Activated T-cell treated with anti-CD3 and anti-CD28 coated beads, Interleukin-2, amount 50 U/mL, for 4 hours (primary cell): Measurements from ENCODE around the gene RAD23B. TPM values are rescaled to one million over a fixed set of nuclear protein-coding genes. Genes with fewer than 3 reads are reported as not detected.

Source experiments
- ATAC-seq, 2 donors: fragments of 200-7000 bp; cut with Tn5 transposase; one replicate each; pipeline ENCODE4 v1.10.0; 2021
- DNase-seq: peaks from one replicate; pipeline ENCODE4 v3.0.0-alpha.2; 2020
- H3K27me3 Mint-ChIP-seq: one replicate; pipeline ENCODE4 v1.8.0; 2021; ENCODE audit warnings: low read depth, mixed read lengths
- H3K36me3 Mint-ChIP-seq: one replicate; pipeline ENCODE4 v1.8.0; 2022; ENCODE audit warnings: mixed read lengths; ENCODE audit not compliant: insufficient read depth
- H3K4me1 Mint-ChIP-seq: one replicate; pipeline ENCODE4 v1.8.0; 2021; ENCODE audit warnings: low read depth, mixed read lengths
- H3K4me3 Mint-ChIP-seq: one replicate; pipeline ENCODE4 v1.8.0; 2021; ENCODE audit warnings: mild to moderate bottlenecking, moderate library complexity, mixed read lengths
- H3K9me3 Mint-ChIP-seq: one replicate; pipeline ENCODE4 v1.8.0; 2021; ENCODE audit warnings: mixed read lengths
- total RNA-seq, 3 donors: library from RNA; stranded (reverse); gene quantifications; one replicate each; pipeline ENCODE4 v1.2.1, GENCODE V29; 2021

RAD23B gene
- total RNA-seq, 3 donors from 2014 or later, result 168 to 208 (median 185) TPM

DNA sequence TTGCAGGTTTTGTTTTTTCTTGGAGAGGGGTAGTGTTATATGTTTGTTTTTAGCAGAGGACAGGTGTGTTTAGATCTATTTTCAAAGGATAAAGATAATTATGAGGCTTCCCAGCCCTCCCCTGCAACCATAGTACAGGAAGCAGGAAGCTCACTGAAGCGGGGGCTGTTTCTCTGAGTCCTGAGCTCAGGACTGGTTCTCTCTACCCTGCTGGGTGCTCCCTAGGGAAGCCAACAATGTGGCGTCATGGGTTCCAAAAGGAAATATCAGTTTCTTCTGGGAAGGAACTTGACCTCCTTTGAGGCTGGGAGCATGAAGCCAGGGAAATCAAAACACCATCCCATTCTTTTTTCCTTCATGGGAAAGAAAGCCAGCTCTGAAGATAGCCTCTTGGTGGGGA is 62.2 kb downstream of the RAD23B start:
- H3K4me3 Mint-ChIP-seq, result no peak overlapping the region

DNA sequence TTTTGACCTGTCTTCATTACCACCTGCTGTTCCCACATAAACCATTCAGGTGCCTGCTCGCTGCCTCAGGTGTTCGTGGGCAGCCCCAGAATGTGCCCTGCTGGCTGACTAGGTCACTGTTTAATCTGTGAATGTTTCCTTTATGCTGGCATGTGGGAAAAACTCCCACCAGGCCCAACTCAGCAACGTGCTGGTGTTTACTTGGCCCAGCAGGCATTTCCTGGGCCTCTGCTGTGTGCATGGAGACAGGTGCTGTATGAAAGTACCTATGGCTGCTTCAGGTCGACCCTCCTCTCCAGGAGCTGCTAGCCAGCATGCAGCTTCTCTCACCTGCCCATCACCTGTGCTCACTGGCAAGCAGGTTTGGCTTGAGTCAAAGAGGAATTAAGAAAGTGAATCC is 65.8 kb downstream of the RAD23B start:
- H3K27me3 Mint-ChIP-seq, result peaks cover 8% of the 10 kb centered on the region
- peaks cover 2% of the 10 kb centered on the region for H3K4me1 Mint-ChIP-seq
- DNase-seq (no peak), ATAC-seq (no peak)
- H3K36me3 Mint-ChIP-seq, result no peaks in the 10 kb centered on the region
- no peaks in the 10 kb centered on the region for H3K9me3 Mint-ChIP-seq
- H3K4me3 Mint-ChIP-seq, result no peak overlapping the region

More for the DNA sequence above, 62.2 kb downstream of the RAD23B start:
- no peaks in the 10 kb centered on the region for H3K27me3 Mint-ChIP-seq
- no peaks in the 10 kb centered on the region for H3K9me3 Mint-ChIP-seq
- peaks cover 6% of the 10 kb centered on the region for H3K4me1 Mint-ChIP-seq
- DNase-seq, result no peak
- no peak for ATAC-seq
- no peaks in the 10 kb centered on the region for H3K36me3 Mint-ChIP-seq

DNA sequence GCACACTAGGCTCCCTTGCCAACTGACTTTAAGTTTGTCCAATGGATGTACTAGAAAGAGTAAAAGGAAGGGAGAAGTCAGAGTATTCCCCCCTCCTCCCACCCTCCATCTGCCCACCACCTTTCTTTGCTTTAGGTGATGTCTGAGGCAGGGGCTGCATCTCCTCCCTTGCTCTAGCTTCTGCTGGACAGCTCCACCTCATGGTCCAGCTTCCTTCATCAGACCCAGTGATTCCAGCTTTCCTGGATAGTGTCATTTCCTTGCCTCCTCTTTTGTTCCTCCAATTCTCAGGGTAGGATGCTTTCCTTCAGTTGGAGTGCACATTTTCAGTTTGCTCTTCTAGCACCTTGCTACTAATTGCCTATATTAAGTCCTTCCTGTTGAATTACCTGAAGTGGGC is 67.4 kb downstream of the RAD23B start:
- H3K9me3 Mint-ChIP-seq, result no peaks in the 10 kb centered on the region
- no peaks in the 10 kb centered on the region for H3K4me1 Mint-ChIP-seq
- peaks cover 9% of the 10 kb centered on the region for H3K27me3 Mint-ChIP-seq

DNA sequence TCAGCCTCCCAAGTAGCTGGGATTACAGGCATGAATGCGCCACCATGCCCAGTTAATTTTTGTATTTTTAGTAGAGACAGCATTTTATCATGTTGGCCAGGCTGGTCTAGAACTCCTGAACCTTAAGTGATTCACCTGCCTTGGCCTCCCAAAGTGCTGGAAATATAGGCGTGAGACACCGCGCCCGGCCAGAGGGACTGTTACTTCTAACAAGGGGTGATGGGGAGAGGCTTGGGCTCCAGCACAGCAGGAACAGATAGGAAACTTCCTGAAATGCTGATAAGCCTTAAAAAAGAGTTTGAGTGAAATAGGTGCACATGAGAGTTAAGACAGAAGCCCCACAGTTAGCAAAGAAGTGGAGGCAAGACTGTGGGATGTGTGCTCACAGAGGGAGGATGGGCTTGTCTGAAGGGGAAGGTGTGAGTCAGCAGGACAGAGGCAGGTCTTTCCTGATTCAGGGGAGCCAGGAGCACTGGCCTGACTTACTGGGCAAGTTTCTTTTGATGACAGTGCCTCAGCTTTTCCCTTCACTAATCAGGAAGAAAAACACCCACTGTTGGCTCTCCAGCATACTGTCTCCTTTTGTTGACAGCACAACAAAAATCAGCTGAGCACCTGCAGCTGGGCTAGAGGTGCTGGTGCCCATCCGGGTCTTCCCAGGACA is 68.4 kb downstream of the RAD23B start:
- H3K36me3 Mint-ChIP-seq, result no peaks in the 10 kb centered on the region
- no peak for DNase-seq
- no peak for ATAC-seq
- no peak overlapping the region for H3K4me3 Mint-ChIP-seq
- no peaks in the 10 kb centered on the region for H3K9me3 Mint-ChIP-seq
- peaks cover 13% of the 10 kb centered on the region for H3K27me3 Mint-ChIP-seq
- H3K4me1 Mint-ChIP-seq, result no peaks in the 10 kb centered on the region

More for the DNA sequence above, 67.4 kb downstream of the RAD23B start:
- Mint-ChIP-seq H3K4me3 (no peak overlapping the region), H3K36me3 (no peaks in the 10 kb centered on the region)
- DNase-seq, result no peak
- ATAC-seq, result no peak

DNA sequence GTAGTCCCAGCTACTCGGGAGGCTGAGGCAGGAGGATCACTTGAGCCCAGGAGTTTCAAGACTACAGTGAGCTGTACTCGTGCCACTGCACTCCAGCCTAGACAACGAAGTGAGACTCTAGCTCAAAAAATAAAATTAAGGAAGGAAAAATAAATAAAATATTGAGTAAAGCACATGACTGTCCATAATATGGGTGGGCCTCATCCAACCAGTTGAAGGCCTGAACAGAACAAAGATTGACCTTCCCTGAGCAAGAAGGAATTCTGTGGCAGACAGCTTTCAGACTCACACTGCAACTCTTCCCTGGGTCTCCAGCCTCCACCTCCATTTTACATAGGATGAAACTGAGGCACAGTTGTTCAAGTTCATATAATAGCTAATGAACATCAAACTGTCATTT is 72.3 kb downstream of the RAD23B start:
- H3K4me3 Mint-ChIP-seq, result no peak overlapping the region
- H3K4me1 Mint-ChIP-seq, result no peaks in the 10 kb centered on the region
- peaks cover 14% of the 10 kb centered on the region for H3K27me3 Mint-ChIP-seq
- H3K9me3 Mint-ChIP-seq, result no peaks in the 10 kb centered on the region
- no peak for DNase-seq
- H3K36me3 Mint-ChIP-seq, result no peaks in the 10 kb centered on the region
- no peak for ATAC-seq

DNA sequence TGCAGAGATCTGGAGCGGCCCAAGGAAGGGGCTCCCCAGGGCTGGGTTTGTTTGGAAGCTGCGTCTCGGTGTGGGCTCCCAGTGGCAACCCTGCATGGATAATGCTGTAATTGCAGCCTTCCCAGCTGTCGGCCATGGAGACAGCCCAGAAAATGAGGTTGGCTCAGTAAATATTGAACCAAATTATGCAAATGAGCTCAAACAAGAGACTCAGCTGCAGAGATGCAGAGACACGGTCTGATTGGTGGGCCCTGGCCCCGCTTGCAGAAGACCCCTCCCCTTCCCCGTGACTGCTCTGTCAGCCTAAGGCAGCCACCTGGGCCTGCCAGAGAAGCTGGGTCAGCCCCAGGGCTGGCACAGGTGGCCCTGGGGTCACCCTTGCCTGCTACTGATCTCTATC is 75.9 kb downstream of the RAD23B start:
- H3K9me3 Mint-ChIP-seq, result no peaks in the 10 kb centered on the region
- DNase-seq, result no peak
- no peak overlapping the region for H3K4me3 Mint-ChIP-seq
- ATAC-seq, result no peak
- peaks cover 9% of the 10 kb centered on the region for H3K27me3 Mint-ChIP-seq
- no peaks in the 10 kb centered on the region for H3K36me3 Mint-ChIP-seq
- no peaks in the 10 kb centered on the region for H3K4me1 Mint-ChIP-seq

DNA sequence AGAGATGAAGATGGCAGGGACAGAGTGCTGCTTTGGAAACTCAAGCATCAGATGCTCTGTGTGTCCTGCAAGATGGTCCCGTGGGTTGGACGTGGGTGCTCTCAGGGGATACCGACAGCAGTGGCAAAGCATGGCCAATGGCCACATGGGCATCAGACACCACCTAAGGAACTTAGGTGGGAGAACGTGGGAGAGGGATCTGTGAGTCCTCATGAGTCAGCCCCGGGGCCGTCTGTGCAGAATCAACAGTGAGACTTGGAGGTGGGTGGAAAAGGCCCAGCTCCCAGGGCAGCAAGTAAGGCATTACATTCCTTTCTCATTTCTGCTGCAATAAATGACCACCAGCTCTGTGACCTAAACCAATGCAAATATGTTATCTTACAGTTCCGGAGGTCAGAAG is 77.0 kb downstream of the RAD23B start:
- ATAC-seq (no peak), DNase-seq (no peak)
- Mint-ChIP-seq H3K4me3 (no peak overlapping the region), H3K9me3 (no peaks in the 10 kb centered on the region), H3K4me1 (no peaks in the 10 kb centered on the region), H3K36me3 (no peaks in the 10 kb centered on the region), H3K27me3 (peaks cover 11% of the 10 kb centered on the region)

DNA sequence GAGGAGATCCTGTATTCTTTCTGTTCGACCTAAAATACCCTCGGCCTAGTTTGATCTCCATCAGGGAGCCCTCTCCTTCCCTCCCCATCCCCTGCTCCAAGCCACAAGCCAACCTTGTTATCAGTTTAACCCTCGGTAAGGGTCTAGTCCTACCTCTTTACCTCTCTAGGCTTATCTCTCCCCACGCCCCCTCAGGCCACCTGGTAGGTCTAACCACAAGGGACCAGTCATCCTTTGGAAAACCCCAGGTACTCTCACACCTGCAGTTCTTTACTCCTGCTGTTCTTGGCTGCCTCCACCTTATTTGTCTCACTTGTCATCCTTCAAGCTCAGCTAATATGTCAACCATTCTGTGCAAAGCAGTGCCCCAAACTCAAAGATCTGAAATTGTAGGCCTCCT is 78.7 kb downstream of the RAD23B start:
- Mint-ChIP-seq H3K4me3 (no peak overlapping the region), H3K36me3 (no peaks in the 10 kb centered on the region), H3K9me3 (no peaks in the 10 kb centered on the region), H3K27me3 (peaks cover 7% of the 10 kb centered on the region), H3K4me1 (no peaks in the 10 kb centered on the region)
- ATAC-seq, result no peak
- no peak for DNase-seq

DNA sequence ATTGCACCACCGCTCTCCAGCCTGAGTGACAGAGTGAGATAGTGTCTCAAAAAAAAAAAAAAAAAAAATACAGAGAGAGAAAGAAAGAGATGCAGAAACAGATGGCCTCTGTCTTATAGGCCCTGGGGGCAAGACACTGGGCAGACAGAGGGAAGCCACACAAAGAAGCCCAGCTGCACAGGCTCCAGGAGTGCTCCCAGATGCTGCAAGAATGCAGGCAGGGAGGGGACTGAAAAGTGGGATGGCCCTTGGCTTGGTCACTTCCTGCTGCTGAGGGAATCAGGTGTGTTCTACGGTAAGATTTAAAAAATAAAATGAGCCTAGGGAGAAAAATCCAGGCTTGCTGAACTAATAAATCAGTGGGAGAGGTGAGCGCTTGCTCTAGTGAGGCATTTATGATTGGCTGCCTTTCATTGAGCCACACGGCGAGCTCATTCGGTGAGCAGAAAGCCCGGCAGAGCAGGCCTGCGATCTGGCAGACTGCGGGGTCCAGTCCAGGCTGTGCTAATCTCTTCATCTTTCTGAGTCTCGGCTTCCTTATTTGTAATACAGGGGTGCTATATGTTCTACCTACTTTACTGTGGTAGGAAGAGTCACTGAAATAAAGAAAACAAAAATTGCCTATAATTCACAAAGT is 80.6 kb downstream of the RAD23B start:
- peaks cover 9% of the 10 kb centered on the region for H3K27me3 Mint-ChIP-seq
- ATAC-seq (no peak), DNase-seq (no peak)
- no peaks in the 10 kb centered on the region for H3K4me1 Mint-ChIP-seq
- H3K9me3 Mint-ChIP-seq, result no peaks in the 10 kb centered on the region
- H3K36me3 Mint-ChIP-seq, result no peaks in the 10 kb centered on the region
- H3K4me3 Mint-ChIP-seq, result no peak overlapping the region

DNA sequence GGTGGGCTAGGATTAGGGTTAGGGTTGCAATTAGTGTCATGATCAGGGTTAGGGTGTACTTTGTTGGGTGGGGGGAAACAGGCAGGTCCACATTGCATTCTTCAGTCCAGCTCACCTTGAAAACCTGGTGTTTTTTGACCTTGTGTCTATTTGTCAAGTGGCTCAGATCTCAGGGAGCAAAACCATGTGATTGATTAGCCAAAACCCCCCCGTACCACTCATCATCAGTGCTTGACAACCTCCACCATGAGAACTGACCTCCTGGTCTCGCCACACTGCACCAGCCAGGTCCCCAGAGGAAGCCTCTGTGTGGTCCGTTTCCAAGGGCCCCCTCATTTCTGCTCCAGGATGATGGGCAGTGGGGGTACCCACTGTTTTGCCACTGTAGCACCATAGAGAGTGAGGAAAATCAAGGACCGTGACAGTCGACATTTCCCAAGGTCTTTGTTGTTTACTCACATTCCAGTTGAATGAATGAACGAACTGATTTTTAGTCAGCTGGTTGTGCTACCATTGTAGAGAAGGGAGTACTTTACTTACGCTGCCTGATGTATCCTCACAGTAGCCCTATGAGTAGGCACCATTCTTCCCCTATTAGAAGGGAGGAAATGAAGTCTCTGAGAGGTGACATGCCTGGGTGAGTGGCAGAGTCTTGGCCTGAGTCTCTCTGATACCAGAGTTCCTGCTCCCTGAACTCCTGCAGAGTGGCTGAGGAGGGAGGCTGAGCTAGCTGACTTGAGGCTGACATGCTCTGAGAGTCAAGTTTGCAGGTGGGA is 84.8 kb downstream of the RAD23B start:
- no peak for DNase-seq
- Mint-ChIP-seq H3K36me3 (no peaks in the 10 kb centered on the region), H3K9me3 (no peaks in the 10 kb centered on the region), H3K4me3 (no peak overlapping the region), H3K4me1 (no peaks in the 10 kb centered on the region), H3K27me3 (peaks cover 12% of the 10 kb centered on the region)
- no peak for ATAC-seq

DNA sequence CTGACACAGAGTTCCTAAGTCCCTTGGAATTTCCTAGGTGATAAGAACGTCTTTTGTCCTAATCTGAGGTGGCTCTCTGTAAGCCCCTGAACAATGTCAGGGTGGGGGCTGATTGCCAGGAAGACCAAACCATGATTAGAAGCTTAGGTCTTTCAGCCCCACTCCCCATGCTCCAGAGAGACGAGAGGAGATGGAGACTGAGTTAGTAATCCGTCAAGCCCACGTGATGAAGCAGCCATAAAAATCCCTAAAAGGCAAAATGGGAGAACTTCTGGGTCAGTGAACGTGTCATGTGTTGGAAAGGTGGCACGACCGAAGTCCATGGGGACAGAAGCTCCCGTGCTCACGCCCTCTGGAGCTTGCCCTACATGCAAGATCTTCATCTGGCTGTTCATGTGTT is 85.6 kb downstream of the RAD23B start:
- ATAC-seq (no peak), DNase-seq (no peak)
- Mint-ChIP-seq H3K4me3 (no peak overlapping the region), H3K27me3 (peaks cover 12% of the 10 kb centered on the region), H3K9me3 (no peaks in the 10 kb centered on the region), H3K4me1 (no peaks in the 10 kb centered on the region), H3K36me3 (no peaks in the 10 kb centered on the region)

DNA sequence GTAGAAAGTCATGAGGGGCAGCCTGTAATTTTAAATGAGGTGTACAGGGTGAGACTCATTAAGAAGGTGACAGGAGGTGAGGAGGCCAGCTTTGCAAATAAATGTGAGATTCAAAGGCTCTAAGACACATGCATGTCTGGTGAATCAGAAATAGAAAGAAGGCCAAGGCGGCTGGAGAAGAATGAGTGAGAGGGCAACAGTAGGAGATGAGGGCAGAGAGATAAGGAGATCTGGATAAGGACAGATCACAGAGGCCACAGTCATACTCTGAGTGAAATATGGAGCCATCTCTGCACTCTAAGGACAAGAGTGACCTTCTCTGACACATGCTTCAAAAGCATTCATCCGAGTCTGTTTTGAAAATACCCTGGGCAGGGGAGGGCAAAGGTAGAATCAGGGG is 90.7 kb downstream of the RAD23B start:
- peaks cover 5% of the 10 kb centered on the region for H3K27me3 Mint-ChIP-seq
- no peak for ATAC-seq
- H3K4me3 Mint-ChIP-seq, result no peak overlapping the region
- no peaks in the 10 kb centered on the region for H3K9me3 Mint-ChIP-seq
- H3K4me1 Mint-ChIP-seq, result no peaks in the 10 kb centered on the region
- no peaks in the 10 kb centered on the region for H3K36me3 Mint-ChIP-seq
- no peak for DNase-seq

DNA sequence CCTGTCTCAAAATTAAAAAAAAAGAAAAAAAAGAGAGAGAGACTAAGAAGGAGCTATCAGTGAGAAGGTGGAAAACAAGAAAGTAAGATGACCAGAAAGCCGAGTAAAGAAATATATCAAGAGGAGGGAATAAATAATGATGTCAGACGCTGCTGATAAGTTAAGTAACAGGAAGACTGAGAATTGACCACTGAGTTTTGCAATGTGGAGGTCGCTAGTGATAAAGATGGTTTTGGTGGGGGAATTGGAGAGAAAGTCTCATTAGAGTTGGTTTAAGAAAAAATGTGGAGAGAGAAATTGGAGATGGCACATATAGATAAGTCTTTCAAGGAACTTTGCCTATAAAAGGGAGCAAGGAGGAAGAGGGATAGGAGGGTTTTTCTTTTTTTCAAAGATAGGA is 91.9 kb downstream of the RAD23B start:
- H3K4me3 Mint-ChIP-seq, result no peak overlapping the region
- no peaks in the 10 kb centered on the region for H3K27me3 Mint-ChIP-seq
- H3K9me3 Mint-ChIP-seq, result no peaks in the 10 kb centered on the region
- no peak for DNase-seq
- no peaks in the 10 kb centered on the region for H3K36me3 Mint-ChIP-seq
- no peak for ATAC-seq
- no peaks in the 10 kb centered on the region for H3K4me1 Mint-ChIP-seq

DNA sequence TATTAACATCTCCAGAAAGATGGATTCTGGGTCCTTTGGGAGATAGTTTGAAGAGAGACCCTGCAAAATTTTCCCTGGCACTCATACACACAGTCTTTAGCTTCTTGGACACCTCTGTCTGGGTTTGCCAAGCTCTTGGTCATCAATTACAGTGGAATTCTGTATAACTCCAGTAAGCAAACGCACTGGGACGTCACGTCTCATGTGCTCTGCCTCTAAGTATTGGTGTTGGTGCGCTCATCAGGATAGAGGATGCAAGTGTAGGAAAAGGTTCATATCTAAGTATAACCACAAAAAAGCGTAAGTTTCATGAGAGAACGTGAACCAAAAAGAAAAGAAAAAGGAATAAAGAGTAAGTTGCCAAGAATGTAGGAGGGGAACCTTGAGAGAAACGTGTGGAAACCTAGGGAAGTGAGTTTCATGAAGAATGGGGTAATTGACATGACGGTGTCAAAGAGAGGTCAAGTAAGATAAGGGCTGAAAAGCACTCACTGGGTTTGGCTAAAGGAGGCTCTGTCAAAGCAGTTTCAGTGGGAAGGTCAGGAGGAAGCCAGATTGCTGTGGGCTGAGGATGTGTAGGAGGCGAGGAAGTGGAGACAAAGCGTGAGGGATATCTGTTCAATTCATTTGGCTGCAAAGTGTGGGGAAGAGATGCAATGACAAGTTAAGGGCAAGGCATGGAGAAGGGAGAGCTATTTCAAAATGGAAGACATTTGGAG is 92.7 kb downstream of the RAD23B start:
- H3K9me3 Mint-ChIP-seq, result no peaks in the 10 kb centered on the region
- no peak overlapping the region for H3K4me3 Mint-ChIP-seq
- no peak for ATAC-seq
- DNase-seq, result no peak
- H3K27me3 Mint-ChIP-seq, result peaks cover 4% of the 10 kb centered on the region
- no peaks in the 10 kb centered on the region for H3K4me1 Mint-ChIP-seq
- no peaks in the 10 kb centered on the region for H3K36me3 Mint-ChIP-seq
